Activated CD4-positive, CD25-positive, alpha-beta regulatory T cell treated with anti-CD3 and anti-CD28 coated beads, Interleukin-2, amount 50 U/mL, for 16 hours (primary cell): Measurements from ENCODE around the gene ZNF76.

Source experiments
- DNase-seq: peaks from one replicate; pipeline ENCODE4 v3.0.0-alpha.2; 2020; ENCODE audit warnings: low read depth, low spot score

The ZNF76 gene

GRCh38 chr6:35259194-35259947 is at the start of gene ZNF76:
Gene ZNF76, plus strand, starts transcription at chr6:35259735. Its CDS starts 21,417 bp downstream, at chr6:35281152.
- DNase-seq = peak; percentile 79

GRCh38 chr6:35213298-35213791 is 46.2 kb upstream of the ZNF76 start:
- DNase-seq = no peak

DNA sequence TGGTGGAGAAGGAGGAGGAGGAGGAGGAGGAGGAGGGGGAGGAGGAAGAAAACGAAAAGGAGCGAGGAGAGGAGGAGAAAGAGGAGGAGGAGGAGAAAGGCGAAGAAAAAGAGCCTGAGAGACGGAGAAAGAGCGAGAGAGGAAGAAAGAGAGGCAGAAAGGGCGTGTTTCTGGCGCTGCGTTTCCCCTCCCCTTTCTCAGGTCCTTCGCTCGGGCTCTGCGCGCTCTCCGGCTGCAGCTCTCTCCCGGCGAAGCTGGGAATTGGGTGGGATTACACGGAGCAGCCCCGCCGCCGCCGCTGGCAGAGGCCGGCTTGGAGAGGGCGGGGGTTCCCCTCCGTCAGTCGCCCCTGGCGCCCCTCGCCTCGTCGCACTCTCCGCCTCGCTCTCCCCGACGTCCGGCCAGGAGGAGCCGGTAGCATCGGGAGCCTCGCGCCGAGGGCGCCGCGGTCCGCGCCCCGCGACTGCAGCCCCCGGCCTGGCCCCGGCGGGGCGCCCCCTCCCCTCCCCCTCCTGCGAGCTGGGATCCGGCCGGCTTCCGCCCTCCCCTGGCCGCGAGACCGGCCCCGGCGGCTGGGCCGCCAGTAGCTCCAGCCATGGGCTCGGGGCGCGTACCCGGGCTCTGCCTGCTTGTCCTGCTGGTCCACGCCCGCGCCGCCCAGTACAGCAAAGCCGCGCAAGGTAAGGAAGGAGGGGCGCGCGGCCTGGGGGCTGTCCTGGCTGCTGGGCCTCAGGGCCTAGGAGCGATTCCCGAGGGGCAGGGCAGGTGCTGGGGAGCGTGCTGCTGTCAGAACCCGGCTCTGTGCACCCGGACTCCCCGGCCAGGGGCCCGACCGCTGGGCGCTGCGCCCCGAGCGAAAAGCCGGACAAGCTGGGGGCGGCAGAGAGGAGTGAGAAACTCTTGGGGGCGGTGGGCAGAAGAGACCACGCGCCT is 45.4 kb upstream of the ZNF76 start, which contains the start of gene SCUBE3:
Gene SCUBE3, plus strand, starts transcription at position 133 of the 933 bp plus-strand sequence. Its CDS starts 463 bp downstream, at position 596.
- no peak for DNase-seq

GRCh38 chr6:35214869-35215664 is 44.5 kb upstream of the ZNF76 start:
- DNase-seq = no peak

DNA sequence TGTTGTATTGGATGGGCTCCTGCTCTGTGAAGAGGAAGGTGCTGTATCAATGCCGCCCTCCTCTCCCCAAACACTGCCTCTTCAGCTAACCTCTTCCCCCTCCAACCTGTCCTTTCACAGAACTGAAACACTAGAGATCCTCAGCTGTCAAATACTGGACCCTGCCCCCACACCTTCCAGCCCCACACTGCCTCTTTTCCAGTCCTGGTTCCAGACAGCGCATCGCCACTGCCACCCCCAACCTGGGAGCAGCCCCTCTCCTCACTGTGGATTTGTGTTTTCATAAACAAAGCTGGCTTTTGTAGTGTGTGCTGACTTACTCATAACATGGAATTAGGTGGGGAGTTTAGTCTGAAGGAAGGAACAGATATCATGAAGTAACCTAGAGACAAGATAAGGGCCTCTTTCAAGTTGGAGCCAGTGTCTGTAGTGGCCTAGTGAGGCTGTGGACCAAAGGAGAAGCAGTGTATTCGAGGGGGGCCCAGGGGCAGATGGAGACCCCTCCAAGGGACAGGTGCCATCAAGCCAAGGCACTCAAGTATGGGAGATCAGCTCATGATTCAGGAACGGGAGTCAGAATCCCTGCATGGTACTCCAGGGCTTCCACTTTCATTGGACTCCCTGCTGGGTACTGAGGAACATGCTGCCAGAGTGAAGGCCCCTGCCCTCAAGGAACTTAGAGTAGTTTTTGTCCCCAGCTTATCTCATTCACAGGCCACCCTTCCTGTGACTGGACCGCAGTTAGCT is 43.7 kb upstream of the ZNF76 start:
- DNase-seq = no peak

DNA sequence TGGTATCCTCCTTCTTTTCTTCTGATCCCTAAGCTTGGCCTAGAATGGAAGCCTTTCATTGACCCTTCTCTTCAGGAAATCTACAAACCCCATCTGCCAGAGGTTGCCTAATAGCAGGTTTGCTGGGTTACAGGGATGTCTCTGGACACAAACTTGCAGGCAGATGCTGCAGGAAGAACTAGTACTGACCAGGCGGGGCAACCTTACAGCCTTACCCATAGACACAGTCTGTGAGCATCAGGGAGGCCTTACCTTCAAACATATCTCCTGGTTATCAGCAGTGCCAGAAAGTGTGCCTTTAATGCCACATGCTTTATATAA is 43.2 kb upstream of the ZNF76 start:
- DNase-seq = no peak

- no peak for DNase-seq
These were observed 42.4 kb upstream of the ZNF76 start for GRCh38 chr6:35216851-35217811.

DNA sequence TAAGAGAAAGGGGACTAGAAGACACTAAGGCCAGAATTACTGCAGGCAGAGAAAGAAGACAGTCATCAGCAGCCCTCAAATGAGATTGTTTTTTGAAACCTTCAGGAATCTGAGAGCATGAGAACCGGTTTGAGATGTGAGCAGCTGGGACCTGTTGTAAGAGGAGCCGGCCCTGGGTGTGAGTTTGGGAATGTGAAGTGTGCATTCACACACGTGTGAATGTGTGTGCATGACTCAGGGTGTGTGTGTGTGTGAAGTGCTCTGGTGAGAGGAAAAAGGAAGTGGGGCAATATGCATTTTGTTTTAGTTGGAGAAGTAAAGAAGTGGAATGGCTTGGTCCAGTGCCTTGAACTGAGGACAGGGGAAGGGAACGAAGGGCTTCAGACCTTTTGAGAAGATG is 41.5 kb upstream of the ZNF76 start:
- no peak for DNase-seq

- no peak for DNase-seq
These were observed 41.1 kb upstream of the ZNF76 start for GRCh38 chr6:35218456-35218855.

DNA sequence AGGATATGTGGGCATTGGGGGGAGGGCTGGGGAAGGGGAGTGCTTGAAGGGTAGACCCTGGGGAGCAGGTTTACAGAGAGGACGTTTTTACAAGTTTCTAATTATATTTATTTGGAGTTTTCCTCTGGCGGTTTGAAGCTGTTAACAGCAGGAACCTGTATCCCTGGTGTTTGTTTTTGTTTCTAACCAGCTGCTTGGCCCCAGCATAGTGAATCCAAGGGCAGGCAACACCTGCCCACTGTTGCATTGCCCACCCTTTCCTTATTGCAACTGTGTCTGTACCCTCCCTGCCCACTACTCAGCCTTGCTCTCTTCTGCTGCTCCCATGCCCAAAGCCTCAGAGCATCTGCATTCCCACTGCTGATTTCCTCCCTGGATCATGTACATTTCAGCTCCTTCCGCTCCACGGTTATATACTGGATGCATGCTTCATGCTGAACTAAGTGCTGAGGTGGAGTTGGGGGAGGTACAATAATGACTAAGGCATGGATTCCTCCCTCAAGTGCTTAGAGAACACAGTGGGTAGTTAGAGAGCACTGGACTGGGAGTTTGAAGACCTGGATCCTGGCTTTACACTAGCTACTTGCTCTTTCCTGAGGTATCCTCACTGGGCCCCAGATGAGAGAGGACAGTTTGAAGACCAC is 39.7 kb upstream of the ZNF76 start:
- DNase-seq = no peak

DNA sequence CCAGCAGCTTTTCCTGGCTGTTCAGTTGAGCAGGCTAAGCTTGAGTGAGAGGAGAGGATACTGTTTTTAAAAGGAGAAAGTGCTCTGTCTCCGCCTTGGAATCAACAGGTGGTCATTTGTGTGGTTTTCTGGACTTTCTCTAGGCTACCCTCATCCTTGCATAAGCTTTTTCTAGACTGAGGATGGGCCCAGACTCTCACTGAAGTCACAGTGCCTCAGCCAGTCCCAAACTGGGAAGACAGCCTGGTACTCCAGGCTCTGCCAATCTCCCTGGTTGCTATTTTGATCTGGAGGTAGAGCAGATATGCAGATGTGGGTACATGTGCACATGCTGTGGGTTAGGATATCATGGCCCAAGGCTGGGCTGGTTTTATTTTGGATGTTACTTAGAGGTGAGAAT is 38.8 kb upstream of the ZNF76 start:
- DNase-seq = no peak

- no peak for DNase-seq
These were observed 36.1 kb upstream of the ZNF76 start for GRCh38 chr6:35223396-35223795.

DNA sequence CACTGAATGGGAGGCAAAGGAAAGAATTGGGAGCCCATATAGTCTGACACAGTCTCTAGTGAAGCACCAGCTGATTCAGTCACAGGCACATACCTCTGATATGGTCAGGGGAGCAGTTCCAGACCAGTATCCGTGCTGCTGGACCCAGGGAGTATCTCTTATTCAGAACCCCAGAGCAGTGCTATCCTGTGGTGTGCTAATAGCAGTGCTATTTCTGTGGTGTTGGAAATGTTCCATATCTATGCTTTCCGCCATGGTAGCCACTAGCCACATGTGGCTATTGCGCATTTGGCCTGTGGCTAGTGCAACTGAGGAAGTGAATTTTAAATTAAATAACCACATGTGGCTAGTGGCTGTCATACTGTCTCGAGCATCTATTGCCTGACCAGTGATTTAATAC is 34.8 kb upstream of the ZNF76 start:
- no peak for DNase-seq

DNA sequence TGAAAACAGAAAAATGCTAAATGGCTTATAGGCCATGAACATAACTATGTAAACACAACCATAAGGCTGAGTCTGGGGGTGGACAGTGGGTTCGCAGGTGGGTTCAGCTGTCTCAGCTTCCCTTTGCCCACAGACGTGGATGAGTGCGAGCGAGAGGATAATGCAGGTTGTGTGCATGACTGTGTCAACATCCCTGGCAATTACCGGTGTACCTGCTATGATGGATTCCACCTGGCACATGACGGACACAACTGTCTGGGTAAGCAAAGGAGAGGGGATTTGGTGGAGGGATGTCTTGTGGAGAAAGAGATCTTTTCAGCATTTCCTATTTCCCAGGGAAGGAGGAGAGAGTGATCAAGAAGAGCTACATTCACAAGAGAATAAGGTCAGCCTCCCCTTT is 31.1 kb upstream of the ZNF76 start:
- no peak for DNase-seq

GRCh38 chr6:35229304-35229703 is 30.2 kb upstream of the ZNF76 start:
- DNase-seq = no peak

GRCh38 chr6:35230498-35230897 is 29.0 kb upstream of the ZNF76 start:
- DNase-seq = no peak

DNA sequence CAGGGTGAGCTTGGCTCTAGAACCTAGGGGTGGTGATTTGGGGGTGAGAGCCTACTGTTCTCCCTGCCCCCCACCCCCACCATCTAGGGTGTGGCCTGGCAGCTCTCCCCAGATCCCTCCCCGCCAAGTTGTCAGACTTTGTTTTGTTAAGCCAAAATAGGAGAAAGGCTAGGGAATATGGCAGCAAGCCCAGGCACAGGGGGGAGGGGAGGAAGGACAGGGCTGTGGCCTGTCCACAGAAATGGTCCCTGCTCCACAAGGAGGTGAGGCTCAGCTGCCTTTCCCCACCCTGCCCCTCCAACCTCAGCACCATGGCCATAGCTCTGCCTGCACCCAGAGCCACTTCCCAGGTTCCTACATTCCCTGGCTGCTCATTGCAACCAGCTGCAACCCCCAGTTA is 28.6 kb upstream of the ZNF76 start:
- no peak for DNase-seq

DNA sequence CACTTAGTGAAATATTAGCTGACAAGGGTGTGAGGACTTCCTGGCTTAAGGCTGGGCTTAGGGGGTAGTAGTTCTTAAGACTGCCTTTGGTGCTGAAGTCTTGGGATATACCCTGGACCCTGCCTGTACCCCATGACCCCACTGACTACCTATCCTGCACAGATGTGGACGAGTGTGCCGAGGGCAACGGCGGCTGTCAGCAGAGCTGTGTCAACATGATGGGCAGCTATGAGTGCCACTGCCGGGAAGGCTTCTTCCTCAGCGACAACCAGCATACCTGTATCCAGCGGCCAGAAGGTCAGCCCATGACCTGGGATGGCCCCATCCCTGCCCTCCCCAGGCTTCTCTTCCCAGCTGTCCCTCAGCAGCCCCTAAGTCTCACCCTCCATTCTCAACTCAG is 28.0 kb upstream of the ZNF76 start:
- DNase-seq = no peak

GRCh38 chr6:35234901-35235300 is 24.6 kb upstream of the ZNF76 start:
- no peak for DNase-seq
